H1 (cell line): Measurements from ENCODE around the gene ADK. TPM values are rescaled to one million over a fixed set of nuclear protein-coding genes. Genes with fewer than 3 reads are reported as not detected.
"Not testable (repeated sequence)": the region's sequence is repeated elsewhere in the genome, so short reads cannot be mapped to it uniquely, and the experiment has no call there.

ENCODE experiments used
- CTCF ChIA-PET: fragments of 300-600 bp; sonication (Branson Sonifier 250); formaldehyde crosslinking; loops from one replicate; lab custom pipeline; 2021; ENCODE audit not compliant: partially characterized antibody; lab: Charles Lee
- POLR2A ChIA-PET: fragments of 300-600 bp; sonication (Branson Sonifier 250); formaldehyde crosslinking; loops from one replicate; lab custom pipeline; 2021; ENCODE audit warnings: inconsistent platforms; ENCODE audit not compliant: partially characterized antibody; lab: Charles Lee
- DNase-seq, 2 experiments: peaks; one replicate each; pipeline versions ENCODE4 v3.0.0 to v3.0.0-alpha.2; 2010 to 2022; ENCODE audit warnings: low spot score in 2 of 2, low read depth in 1 of 2, mixed read lengths in 1 of 2
- FAIRE-seq: peaks from 2 replicates; lab custom pipeline; 2011; peaks lifted over from hg19 to GRCh38; lab: Jason Lieb, UNC
- H2AFZ ChIP-seq: 2 replicates; pipeline ENCODE4 v1.8.1; 2012; ENCODE audit warnings: low read length, inconsistent platforms
- H2AK5ac ChIP-seq: 2 replicates; pipeline ENCODE4 v1.6.1; 2013; ENCODE audit warnings: low read depth, low read length
- H2BK120ac ChIP-seq: replicated peaks from 2 replicates; pipeline ENCODE3; 2013; ENCODE audit warnings: low read depth, low read length, inconsistent platforms
- H2BK12ac ChIP-seq: 2 replicates; pipeline ENCODE4 v1.6.1; 2013; ENCODE audit warnings: low read depth, low read length
- H2BK15ac ChIP-seq: 2 replicates; pipeline ENCODE4 v1.6.1; 2013; ENCODE audit warnings: low read length
- H2BK20ac ChIP-seq: 2 replicates; pipeline ENCODE4 v1.6.1; 2013; ENCODE audit warnings: low read length
- H2BK5ac ChIP-seq: 2 replicates; pipeline ENCODE4 v1.6.1; 2013; ENCODE audit warnings: low read depth, low read length
- H3K14ac ChIP-seq: 2 replicates; pipeline ENCODE4 v1.6.1; 2013; ENCODE audit warnings: inconsistent platforms; ENCODE audit not compliant: insufficient read length
- H3K18ac ChIP-seq: 2 replicates; pipeline ENCODE4 v1.6.1; 2013; ENCODE audit warnings: low read length; ENCODE audit errors: extremely low read depth
- H3K23ac ChIP-seq: 2 replicates; pipeline ENCODE4 v1.6.1; 2013; ENCODE audit warnings: inconsistent platforms; ENCODE audit not compliant: insufficient read length
- H3K23me2 ChIP-seq: 2 replicates; pipeline ENCODE4 v1.6.1; 2013; ENCODE audit warnings: low read depth, low read length
- H3K27ac ChIP-seq: 2 replicates; pipeline ENCODE4 v1.6.1; 2011; ENCODE audit warnings: low read depth, low read length, inconsistent platforms
- H3K27me3 ChIP-seq, 4 experiments: replicated peaks in 1 of 4; 1 replicate in 1 of 4; 2 replicates in 3 of 4; pipeline versions ENCODE4 v1.6.1 to v1.8.1; 2011 to 2013; ENCODE audit warnings: low read length in 3 of 4, mild to moderate bottlenecking in 3 of 4, inconsistent platforms in 2 of 4, mixed read lengths in 2 of 4, moderate library complexity in 1 of 4; ENCODE audit not compliant: control insufficient read depth in 3 of 4, insufficient read depth in 3 of 4; ENCODE audit errors: extremely low read depth in 1 of 4
- H3K36me3 ChIP-seq, 4 experiments: 2 replicates each; pipeline versions ENCODE4 v1.6.1 to v1.8.1; 2011 to 2013; ENCODE audit warnings: mild to moderate bottlenecking in 4 of 4, low read length in 3 of 4, moderate library complexity in 2 of 4, control low read depth in 1 of 4, inconsistent platforms in 1 of 4; ENCODE audit not compliant: insufficient read depth in 4 of 4, control insufficient read depth in 2 of 4
- H3K4ac ChIP-seq: replicated peaks from 2 replicates; pipeline ENCODE3; 2013; ENCODE audit warnings: low read length, low read depth, mixed read lengths, inconsistent platforms; ENCODE audit not compliant: insufficient read length
- H3K4me1 ChIP-seq, 4 experiments: replicated peaks in 1 of 4; 1 replicate in 1 of 4; 2 replicates in 3 of 4; pipeline versions ENCODE4 v1.6.1 to v1.8.1; 2011 to 2013; ENCODE audit warnings: low read length in 3 of 4, inconsistent platforms in 2 of 4, mixed read lengths in 1 of 4; ENCODE audit not compliant: insufficient read depth in 4 of 4, control insufficient read depth in 3 of 4
- H3K4me2 ChIP-seq, 2 experiments: 2 replicates each; pipeline versions ENCODE4 v1.6.1 to v1.8.1; 2011 to 2013; ENCODE audit warnings: low read depth in 2 of 2, low read length in 2 of 2, control low read depth in 1 of 2, inconsistent platforms in 1 of 2, mild to moderate bottlenecking in 1 of 2; ENCODE audit not compliant: insufficient read depth in 1 of 2
- H3K4me3 ChIP-seq, 4 experiments: fragments of 200-600, 300-600 bp in 1 of 4; sonication (generic), shearing (Covaris generic), sonication (Bioruptor Twin) in 1 of 4; 2 replicates each; pipeline versions ENCODE4 v1.5.1 to v1.8.1; 2011 to 2016; ENCODE audit warnings: low read length in 4 of 4, low read depth in 3 of 4, control low read depth in 2 of 4, inconsistent platforms in 2 of 4, mild to moderate bottlenecking in 2 of 4, mixed read lengths in 1 of 4, moderate library complexity in 1 of 4; ENCODE audit not compliant: insufficient read depth in 2 of 4; ENCODE audit errors: extremely low read depth in 1 of 4
- H3K56ac ChIP-seq: replicated peaks from 2 replicates; pipeline ENCODE3; 2013; ENCODE audit warnings: low read depth, mild to moderate bottlenecking, mixed read lengths, low read length, inconsistent platforms; ENCODE audit not compliant: insufficient read length
- H3K79me1 ChIP-seq: 2 replicates; pipeline ENCODE4 v1.6.1; 2013; ENCODE audit warnings: low read depth, low read length, control low read depth
- H3K79me2 ChIP-seq, 2 experiments: 2 replicates each; pipeline versions ENCODE4 v1.6.1 to v1.8.1; 2012 to 2013; ENCODE audit warnings: low read length in 2 of 2, mild to moderate bottlenecking in 2 of 2, inconsistent platforms in 1 of 2; ENCODE audit not compliant: insufficient read depth in 2 of 2, control insufficient read depth in 1 of 2
- H3K9ac ChIP-seq, 4 experiments: replicated peaks in 1 of 4; 1 replicate in 1 of 4; 2 replicates in 3 of 4; pipeline versions ENCODE4 v1.6.1 to v1.8.1; 2011 to 2013; ENCODE audit warnings: low read depth in 3 of 4, low read length in 3 of 4, control low read depth in 2 of 4, mild to moderate bottlenecking in 2 of 4, moderate library complexity in 2 of 4, inconsistent platforms in 1 of 4; ENCODE audit errors: extremely low read depth in 1 of 4
- H3K9me3 ChIP-seq, 2 experiments: 2 replicates each; pipeline versions ENCODE4 v1.6.1 to v1.8.1; 2012 to 2013; ENCODE audit warnings: mild to moderate bottlenecking in 2 of 2, moderate library complexity in 2 of 2, control low read depth in 1 of 2, inconsistent platforms in 1 of 2, low read depth in 1 of 2, low read length in 1 of 2, mixed read lengths in 1 of 2; ENCODE audit not compliant: insufficient read depth in 2 of 2
- H4K20me1 ChIP-seq, 2 experiments: replicated peaks in 1 of 2; 2 replicates each; pipeline versions ENCODE3 to v1.8.1; 2011 to 2013; ENCODE audit warnings: inconsistent platforms in 2 of 2, low read length in 2 of 2, mild to moderate bottlenecking in 1 of 2; ENCODE audit not compliant: insufficient read depth in 2 of 2, control insufficient read depth in 1 of 2
- H4K5ac ChIP-seq: 2 replicates; pipeline ENCODE4 v1.6.1; 2013; ENCODE audit warnings: low read length, low read depth, mixed read lengths, inconsistent platforms; ENCODE audit not compliant: insufficient read length
- H4K8ac ChIP-seq: 2 replicates; pipeline ENCODE4 v1.8.0; 2013; ENCODE audit warnings: mild to moderate bottlenecking, moderate library complexity, low read length, inconsistent platforms; ENCODE audit not compliant: insufficient read depth; ENCODE audit errors: extremely low read depth
- H4K91ac ChIP-seq: replicated peaks from 2 replicates; pipeline ENCODE3; 2013; ENCODE audit warnings: low read length, mixed read lengths, inconsistent platforms; ENCODE audit not compliant: insufficient read length
- whole genome bisulfite sequencing, 2 experiments: shearing (Covaris generic) in 1 of 2; methylation state at CpG; one replicate each; pipeline versions ENCODE4 v1.1.6 to v1.1.7; 2013 to 2015; ENCODE audit warnings: low lambda C conversion rate in 2 of 2, mixed read lengths in 2 of 2, inconsistent platforms in 1 of 2, low coverage in 1 of 2, missing lambda C conversion rate in 1 of 2; ENCODE audit not compliant: insufficient replicate concordance in 2 of 2, insufficient coverage in 1 of 2, insufficient read length in 1 of 2; ENCODE audit errors: extremely low coverage in 1 of 2, missing lambda C conversion rate in 1 of 2; 5-methylcytosine and 5-hydroxymethylcytosine counted together
- polyA plus RNA-seq, 7 experiments: library from polyadenylated mRNA; depleted of rRNA in 3 of 7; stranded (reverse) in 5 of 7; unstranded in 2 of 7; fragments of >200 nt in 5 of 7; fragments of 200-250 nt in 2 of 7; gene quantifications; 1 replicate in 5 of 7; 2 replicates in 1 of 7; 4 replicates in 1 of 7; pipeline versions ENCODE4 v1.2.1 to v1.2.3, GENCODE V29; 2011 to 2013; ENCODE audit warnings: missing spikeins in 2 of 7, mixed read lengths in 2 of 7
- total RNA-seq: library from RNA; stranded (reverse); fragmentation: NEBNext Ultra II Directional; extraction: Animal tissue kit (Norgen Biotek cat#: 25700); gene quantifications from 2 replicates; pipeline ENCODE4 v1.2.1, GENCODE V29; 2021

ADK gene
- total and polyA plus RNA-seq, 2 of the 8 experiments (the other 6 are each of a cell fraction or from before 2014, with no cell fraction given) = 12.3 to 42.4 TPM

DNA sequence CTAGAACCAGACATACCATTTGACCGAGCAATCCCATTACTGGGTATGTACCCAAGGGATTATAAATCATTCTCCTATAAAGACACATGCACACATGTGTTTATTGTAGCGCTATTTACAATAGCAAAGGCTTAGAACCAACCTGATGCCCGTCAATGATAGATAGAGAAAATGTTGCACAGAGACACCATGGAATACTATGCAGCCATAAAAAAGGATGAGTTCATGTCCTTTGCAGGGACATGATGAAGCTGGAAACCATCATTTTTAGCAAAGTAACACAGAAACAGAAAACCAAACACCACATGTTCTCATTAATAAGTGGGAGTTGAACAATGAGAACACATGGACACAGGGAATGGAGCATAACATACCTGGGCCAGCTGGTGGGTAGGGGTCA is 202.0 kb downstream of the ADK start:
- H3K4ac ChIP-seq, H3K27ac ChIP-seq, H3K14ac ChIP-seq, H3K36me3 ChIP-seq, H3K4me2 ChIP-seq, H3K23me2 ChIP-seq, H2BK5ac ChIP-seq, H2BK120ac ChIP-seq, H2BK15ac ChIP-seq, H3K9ac ChIP-seq, H3K18ac ChIP-seq, H2BK12ac ChIP-seq, CTCF ChIA-PET, POLR2A ChIA-PET, H2AFZ ChIP-seq, H2AK5ac ChIP-seq, H4K5ac ChIP-seq, H4K8ac ChIP-seq, H2BK20ac ChIP-seq, H4K20me1 ChIP-seq, FAIRE-seq, H3K27me3 ChIP-seq, H4K91ac ChIP-seq, H3K23ac ChIP-seq, H3K4me1 ChIP-seq, H3K56ac ChIP-seq, H3K9me3 ChIP-seq, H3K4me3 ChIP-seq, H3K79me1 ChIP-seq, DNase-seq, H3K79me2 ChIP-seq: not testable (repeated sequence)
- WGBS, 2 experiments = 95% methylated on average over 3 of the region's 3 CpGs; no CpG with 5 or more reads in 1 of the 2 experiments
